AG04449 (cell line): Measurements from ENCODE around the gene B3GALT5.

Experiments
- CTCF ChIA-PET: fragments of 350-600 bp; formaldehyde crosslinking; extraction: SDS; loops from one replicate; lab custom pipeline; 2021; ENCODE audit warnings: antibody characterized with exemption; lab: Yijun Ruan, JAX
- POLR2A ChIA-PET: fragments of 400-600, 350-600 bp; formaldehyde crosslinking; extraction: SDS; loops from one replicate; lab custom pipeline; 2020; ENCODE audit warnings: antibody characterized with exemption, inconsistent platforms; lab: Yijun Ruan, JAX
- DNase-seq: peaks from one replicate; pipeline ENCODE4 v3.0.0-alpha.2; 2010; ENCODE audit warnings: low read depth, low spot score
- H3K4me3 ChIP-seq: 2 replicates; pipeline ENCODE4 v1.5.1; 2011; ENCODE audit warnings: low read depth, mild to moderate bottlenecking, control low read depth, low read length
- TF ChIP-seq, protein P1 (sequence below): IDR thresholded peaks from one replicate; pipeline ENCODE4 v1.5.1; 2011; ENCODE audit warnings: mild to moderate bottlenecking, moderate library complexity, low read length, control low read depth, inconsistent platforms; ENCODE audit not compliant: insufficient read depth; ENCODE audit errors: missing control alignments

The B3GALT5 gene

DNA sequence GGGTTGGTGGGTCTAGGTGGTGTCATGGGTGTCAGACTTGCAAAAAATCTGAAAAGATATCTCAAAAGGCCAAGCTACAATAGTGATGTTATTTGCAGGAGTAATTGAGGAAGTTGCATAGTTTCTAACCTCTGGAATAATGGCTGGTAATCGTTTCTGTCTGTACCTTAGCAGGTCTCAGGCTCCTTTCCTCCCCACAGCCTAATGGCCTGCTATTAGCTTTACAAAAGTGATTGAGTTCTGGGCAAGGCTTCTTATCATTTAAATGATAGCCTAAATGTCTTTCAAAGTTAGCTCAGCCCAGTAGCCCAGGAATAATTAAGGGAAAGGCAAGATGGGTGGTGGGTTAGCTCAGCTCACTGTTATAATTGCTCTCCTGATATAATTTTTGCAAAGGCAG lies 94.6 kb downstream of the B3GALT5 start:
- no peak overlapping the region for H3K4me3 ChIP-seq
- ChIA-PET CTCF (interaction anchor here (1.3 to 17.1 kb wide), 8 partner anchors 9 to 266 kb away, joined by 4 to 482 read pairs (median 6); no protein-coding TSS in a partner anchor), POLR2A (no interaction called here)
- TF ChIP-seq, protein P1, sequence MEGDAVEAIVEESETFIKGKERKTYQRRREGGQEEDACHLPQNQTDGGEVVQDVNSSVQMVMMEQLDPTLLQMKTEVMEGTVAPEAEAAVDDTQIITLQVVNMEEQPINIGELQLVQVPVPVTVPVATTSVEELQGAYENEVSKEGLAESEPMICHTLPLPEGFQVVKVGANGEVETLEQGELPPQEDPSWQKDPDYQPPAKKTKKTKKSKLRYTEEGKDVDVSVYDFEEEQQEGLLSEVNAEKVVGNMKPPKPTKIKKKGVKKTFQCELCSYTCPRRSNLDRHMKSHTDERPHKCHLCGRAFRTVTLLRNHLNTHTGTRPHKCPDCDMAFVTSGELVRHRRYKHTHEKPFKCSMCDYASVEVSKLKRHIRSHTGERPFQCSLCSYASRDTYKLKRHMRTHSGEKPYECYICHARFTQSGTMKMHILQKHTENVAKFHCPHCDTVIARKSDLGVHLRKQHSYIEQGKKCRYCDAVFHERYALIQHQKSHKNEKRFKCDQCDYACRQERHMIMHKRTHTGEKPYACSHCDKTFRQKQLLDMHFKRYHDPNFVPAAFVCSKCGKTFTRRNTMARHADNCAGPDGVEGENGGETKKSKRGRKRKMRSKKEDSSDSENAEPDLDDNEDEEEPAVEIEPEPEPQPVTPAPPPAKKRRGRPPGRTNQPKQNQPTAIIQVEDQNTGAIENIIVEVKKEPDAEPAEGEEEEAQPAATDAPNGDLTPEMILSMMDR = no peak
- no peak for DNase-seq

DNA sequence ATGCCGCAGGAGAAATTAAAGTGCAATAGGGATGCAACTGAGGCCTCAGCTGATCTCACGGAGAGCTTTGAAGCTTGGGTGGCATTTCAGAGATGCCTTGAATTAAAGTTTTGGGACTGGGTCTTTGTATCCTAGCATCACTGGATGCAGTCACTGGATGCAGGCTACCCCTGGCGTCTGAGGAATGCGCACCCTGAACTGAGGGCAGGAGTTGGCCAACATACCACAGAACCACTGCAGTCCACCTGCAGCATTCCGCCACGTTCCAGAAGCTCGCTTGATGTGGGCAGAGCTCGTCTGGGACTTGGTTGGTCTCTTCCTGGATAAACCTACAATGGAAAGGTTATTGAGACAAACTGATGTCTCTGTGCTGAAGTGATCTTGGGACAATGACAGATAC lies 98.1 kb downstream of the B3GALT5 start:
- no peak for DNase-seq
- H3K4me3 ChIP-seq = no peak overlapping the region
- TF ChIP-seq, protein P1 = no peak
- ChIA-PET POLR2A (no interaction called here), CTCF (interaction anchor here (17.1 kb wide), 1 partner anchor 189 kb away, joined by 482 read pairs; no protein-coding TSS in a partner anchor)

DNA sequence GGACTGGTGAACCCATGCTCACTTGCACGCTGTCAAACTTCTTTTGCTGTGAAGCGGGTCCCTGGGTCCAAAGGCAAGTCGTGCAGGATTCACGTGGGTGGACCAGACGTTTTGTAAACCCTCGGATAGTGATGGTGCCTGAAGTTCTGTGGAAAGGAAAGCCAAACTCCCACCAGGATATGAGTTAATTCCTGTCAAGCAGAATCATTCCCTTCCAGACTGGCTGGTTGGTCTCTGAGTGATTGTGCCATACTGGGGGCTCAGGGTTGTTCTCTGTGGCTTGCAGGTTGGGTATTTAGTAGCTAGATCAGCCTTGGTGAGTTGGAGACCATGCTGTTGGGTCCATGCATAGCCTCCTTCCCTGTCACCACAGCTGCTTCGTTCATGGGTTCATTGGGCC lies 99.5 kb downstream of the B3GALT5 start:
- DNase-seq = no peak
- POLR2A ChIA-PET = no interaction called here
- CTCF ChIA-PET = interaction anchor here (17.1 kb wide), 1 partner anchor 191 kb away, joined by 482 read pairs; no protein-coding TSS in a partner anchor
- TF ChIP-seq, protein P1 = no peak
- H3K4me3 ChIP-seq = no peak overlapping the region

DNA sequence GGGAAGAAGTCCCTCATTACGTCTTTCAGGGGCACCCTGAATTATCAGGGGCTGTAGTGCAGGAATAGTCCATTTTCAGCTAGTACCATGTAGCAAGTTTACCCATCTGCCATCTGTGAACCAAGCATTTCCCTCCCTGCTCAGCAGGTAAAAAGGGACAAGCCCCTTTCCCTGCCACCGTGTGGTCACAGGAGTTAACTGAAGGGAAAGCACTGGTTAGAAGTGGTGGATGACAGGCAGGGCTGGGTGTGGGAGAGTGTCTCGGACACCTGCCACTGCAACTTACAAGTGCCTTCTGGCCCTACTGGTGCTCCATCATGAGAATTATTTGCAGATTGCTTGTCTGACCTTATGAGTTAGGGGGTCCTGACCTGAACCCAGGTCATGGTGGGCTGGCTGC lies 100.2 kb downstream of the B3GALT5 start:
- CTCF ChIA-PET = interaction anchor here (1.4 to 17.1 kb wide), 2 partner anchors 82 to 191 kb away, joined by 4 to 482 read pairs; no protein-coding TSS in a partner anchor
- TF ChIP-seq, protein P1 = no peak
- POLR2A ChIA-PET = no interaction called here
- no peak overlapping the region for H3K4me3 ChIP-seq
- DNase-seq = no peak

DNA sequence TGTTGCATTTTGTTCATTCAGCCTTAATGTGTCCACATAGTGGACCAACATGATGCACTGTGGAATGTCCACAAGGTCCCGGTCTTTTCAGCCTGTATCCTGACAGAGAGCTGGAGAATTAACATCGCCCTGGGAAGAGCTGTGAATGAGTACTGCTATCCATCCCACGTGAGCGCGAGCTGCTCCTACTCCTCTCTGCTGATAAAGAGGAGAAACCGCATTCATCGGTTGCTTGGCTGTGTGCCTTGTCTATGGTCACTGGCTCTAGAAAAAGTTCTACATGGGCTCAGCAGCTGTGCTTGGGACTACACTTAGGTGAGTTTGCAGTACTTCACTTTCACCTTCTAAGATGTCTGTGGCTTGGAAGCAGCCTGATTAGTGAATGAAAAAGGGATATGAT lies 101.2 kb downstream of the B3GALT5 start:
- ChIA-PET POLR2A (no interaction called here), CTCF (interaction anchor here (1.1 to 17.1 kb wide), 6 partner anchors 7 to 206 kb away, joined by 3 to 482 read pairs (median 4); no protein-coding TSS in a partner anchor)
- TF ChIP-seq, protein P1 = no peak
- no peak for DNase-seq
- no peak overlapping the region for H3K4me3 ChIP-seq

DNA sequence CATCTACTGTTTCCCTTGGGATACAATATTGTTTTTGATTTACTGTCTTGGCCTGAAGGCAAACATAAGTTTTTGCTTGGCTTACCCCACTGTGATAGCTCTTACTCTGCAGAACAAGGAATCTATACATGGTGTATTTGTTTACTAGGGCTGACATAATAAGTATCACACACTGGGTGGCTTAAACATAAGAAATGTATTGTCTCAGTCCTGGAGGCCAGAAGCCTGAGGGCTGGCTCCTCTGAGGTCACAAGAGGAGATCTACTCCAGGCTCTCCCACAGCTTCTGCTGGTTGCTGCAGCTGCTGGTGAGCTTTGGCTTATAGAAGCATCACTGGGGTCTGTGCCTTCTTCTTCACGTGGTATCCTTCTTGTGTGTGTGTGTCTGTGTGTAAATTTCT lies 101.6 kb downstream of the B3GALT5 start:
- ChIA-PET CTCF (interaction anchor here (1.1 to 17.1 kb wide), 6 partner anchors 7 to 206 kb away, joined by 3 to 482 read pairs (median 4); no protein-coding TSS in a partner anchor), POLR2A (no interaction called here)
- TF ChIP-seq, protein P1 = no peak
- no peak overlapping the region for H3K4me3 ChIP-seq
- no peak for DNase-seq
